ENCODE measurements around the gene SPATA16.
"Not testable (repeated sequence)": the region's sequence is repeated elsewhere in the genome, so short reads cannot be mapped to it uniquely, and the experiment has no call there.

The SPATA16 gene

GRCh38 chr3:173140986-173141385 lies at the start of gene SPATA16:
TSS of gene SPATA16 (minus strand) at chr3:173141235. CDS start at chr3:173117731, 23,504 bp downstream.
- Histone ChIP-seq H4K20me1 (ENCODE audit: insufficient read depth, low read length) (no peaks in the 10 kb centered on the region), H2AFZ (ENCODE audit: low read length) (no peak within 1 kb of the TSS), H3K9me2 (replicated peaks; ENCODE audit: insufficient read depth, low read length) (no peaks in the 10 kb centered on the region), H3K27me3 (replicated peaks; ENCODE audit: insufficient read depth, low read length) (no peaks in the 10 kb centered on the region), H3K9ac (ENCODE audit: low read length) (no peak within 1 kb of the TSS), H3K36me3 (replicated peaks; ENCODE audit: insufficient read depth, low read length) (no peaks in the 10 kb centered on the region), H3K27ac (ENCODE audit: low read length) (no peak within 1 kb of the TSS), H3K4me2 (ENCODE audit: low read depth, low read length) (no peak within 1 kb of the TSS), H3K4me1 (ENCODE audit: low read length) (no peaks in the 10 kb centered on the region), H3K4me3 (ENCODE audit: low read length) (no peak within 1 kb of the TSS), H3F3A (ENCODE audit: insufficient read depth, low read length) (no peaks in the 10 kb centered on the region), H3K9me3 (replicated peaks; ENCODE audit: insufficient read depth, low read length) (no peaks in the 10 kb centered on the region), H3K79me2 (ENCODE audit: low read length) (no peaks in the 10 kb centered on the region)
- DNase-seq, result no peak
- TF ChIP-seq EZH2 (optimal IDR thresholded peaks at IDR 0.05; ENCODE audit: low read depth, low read length), result no peak
- TF ChIP-seq EZH2phosphoT487 (IDR thresholded peaks at IDR 0.05; ENCODE audit: low read length), result no peak
- TF ChIP-seq CTCF (IDR thresholded peaks at IDR 0.05; ENCODE audit: low read length), result no peak

- H3K27ac ChIP-seq (ENCODE audit: low read length); H3K79me2 ChIP-seq (ENCODE audit: low read length); H3K4me3 ChIP-seq (ENCODE audit: low read length); H3K9ac ChIP-seq (ENCODE audit: low read length); H3F3A ChIP-seq (ENCODE audit: insufficient read depth, low read length); H3K36me3 ChIP-seq (replicated peaks; ENCODE audit: insufficient read depth, low read length); H3K9me2 ChIP-seq (replicated peaks; ENCODE audit: insufficient read depth, low read length); H4K20me1 ChIP-seq (ENCODE audit: insufficient read depth, low read length); H3K4me1 ChIP-seq (ENCODE audit: low read length); DNase-seq; H2AFZ ChIP-seq (ENCODE audit: low read length); H3K4me2 ChIP-seq (ENCODE audit: low read depth, low read length); H3K27me3 ChIP-seq (replicated peaks; ENCODE audit: insufficient read depth, low read length); H3K9me3 ChIP-seq (replicated peaks; ENCODE audit: insufficient read depth, low read length): not testable (repeated sequence)
Measured at GRCh38 chr3:173183022-173183421, 42.0 kb upstream of the SPATA16 start.

- no peaks in the 10 kb centered on the region for H3K36me3 ChIP-seq (replicated peaks; ENCODE audit: insufficient read depth, low read length)
- no peaks in the 10 kb centered on the region for H3K27me3 ChIP-seq (replicated peaks; ENCODE audit: insufficient read depth, low read length)
- H3K9ac ChIP-seq (ENCODE audit: low read length), result no peak overlapping the region
- no peaks in the 10 kb centered on the region for H3K79me2 ChIP-seq (ENCODE audit: low read length)
- no peaks in the 10 kb centered on the region for H3K9me2 ChIP-seq (replicated peaks; ENCODE audit: insufficient read depth, low read length)
- DNase-seq, result no peak
- no peak overlapping the region for H3K4me3 ChIP-seq (ENCODE audit: low read length)
- H3K4me1 ChIP-seq (ENCODE audit: low read length), result no peaks in the 10 kb centered on the region
- H3K27ac ChIP-seq (ENCODE audit: low read length), result no peak overlapping the region
- no peaks in the 10 kb centered on the region for H3K9me3 ChIP-seq (replicated peaks; ENCODE audit: insufficient read depth, low read length)
- TF ChIP-seq EZH2 (optimal IDR thresholded peaks at IDR 0.05; ENCODE audit: low read depth, low read length) (no peak), EZH2phosphoT487 (IDR thresholded peaks at IDR 0.05; ENCODE audit: low read length) (no peak)
- no peak overlapping the region for H2AFZ ChIP-seq (ENCODE audit: low read length)
- no peak overlapping the region for H3K4me2 ChIP-seq (ENCODE audit: low read depth, low read length)
- no peaks in the 10 kb centered on the region for H4K20me1 ChIP-seq (ENCODE audit: insufficient read depth, low read length)
- H3F3A ChIP-seq (ENCODE audit: insufficient read depth, low read length), result no peaks in the 10 kb centered on the region
Measured at GRCh38 chr3:173173652-173174051, 32.6 kb upstream of the SPATA16 start.

- not testable (repeated sequence) for H3K27ac ChIP-seq (ENCODE audit: low read length); DNase-seq; H3K4me3 ChIP-seq (ENCODE audit: low read length); H3K9ac ChIP-seq (ENCODE audit: low read length); H2AFZ ChIP-seq (ENCODE audit: low read length); H3K4me1 ChIP-seq (ENCODE audit: low read length); H3K9me3 ChIP-seq (replicated peaks; ENCODE audit: insufficient read depth, low read length); H3K4me2 ChIP-seq (ENCODE audit: low read depth, low read length); H4K20me1 ChIP-seq (ENCODE audit: insufficient read depth, low read length); H3K36me3 ChIP-seq (replicated peaks; ENCODE audit: insufficient read depth, low read length); H3K79me2 ChIP-seq (ENCODE audit: low read length); H3F3A ChIP-seq (ENCODE audit: insufficient read depth, low read length); H3K27me3 ChIP-seq (replicated peaks; ENCODE audit: insufficient read depth, low read length); H3K9me2 ChIP-seq (replicated peaks; ENCODE audit: insufficient read depth, low read length)
Measured at GRCh38 chr3:173159139-173159538, 18.1 kb upstream of the SPATA16 start.

- H3K9me3 ChIP-seq (replicated peaks; ENCODE audit: insufficient read depth, low read length); H3K79me2 ChIP-seq (ENCODE audit: low read length); H3K27me3 ChIP-seq (replicated peaks; ENCODE audit: insufficient read depth, low read length); H3K9me2 ChIP-seq (replicated peaks; ENCODE audit: insufficient read depth, low read length); H3K27ac ChIP-seq (ENCODE audit: low read length); H4K20me1 ChIP-seq (ENCODE audit: insufficient read depth, low read length); H2AFZ ChIP-seq (ENCODE audit: low read length); H3K9ac ChIP-seq (ENCODE audit: low read length); H3K36me3 ChIP-seq (replicated peaks; ENCODE audit: insufficient read depth, low read length); H3F3A ChIP-seq (ENCODE audit: insufficient read depth, low read length); H3K4me2 ChIP-seq (ENCODE audit: low read depth, low read length); H3K4me3 ChIP-seq (ENCODE audit: low read length); DNase-seq; H3K4me1 ChIP-seq (ENCODE audit: low read length): not testable (repeated sequence)
Measured at GRCh38 chr3:173156533-173156932, 15.5 kb upstream of the SPATA16 start.
